ENCODE measurements around the gene KCNIP4.
A peak's percentile ranks its signal among the peaks of the same experiment; 100 is the strongest.

Gene KCNIP4

DNA sequence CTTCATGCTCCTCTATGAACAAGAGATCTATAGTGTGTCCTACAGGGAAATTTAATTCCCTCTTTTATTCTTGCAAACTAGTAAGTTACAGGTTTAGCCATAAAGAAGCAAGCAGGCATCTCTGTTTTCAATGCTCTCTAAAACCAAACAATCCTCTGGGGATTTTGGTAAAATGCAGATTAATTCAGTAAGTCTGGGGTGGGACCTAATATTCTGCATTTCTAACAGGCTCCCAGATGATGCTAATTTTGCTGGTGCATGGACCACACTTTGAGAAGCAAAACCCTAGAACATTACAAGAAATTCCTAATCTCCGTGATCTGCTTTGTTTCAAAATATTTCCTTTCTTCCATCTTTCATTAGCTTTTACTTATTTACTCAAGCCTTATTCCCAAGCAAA, 903.5 kb downstream of the KCNIP4 start:
- no peak for DNase-seq (ENCODE audit: low spot score)

DNA sequence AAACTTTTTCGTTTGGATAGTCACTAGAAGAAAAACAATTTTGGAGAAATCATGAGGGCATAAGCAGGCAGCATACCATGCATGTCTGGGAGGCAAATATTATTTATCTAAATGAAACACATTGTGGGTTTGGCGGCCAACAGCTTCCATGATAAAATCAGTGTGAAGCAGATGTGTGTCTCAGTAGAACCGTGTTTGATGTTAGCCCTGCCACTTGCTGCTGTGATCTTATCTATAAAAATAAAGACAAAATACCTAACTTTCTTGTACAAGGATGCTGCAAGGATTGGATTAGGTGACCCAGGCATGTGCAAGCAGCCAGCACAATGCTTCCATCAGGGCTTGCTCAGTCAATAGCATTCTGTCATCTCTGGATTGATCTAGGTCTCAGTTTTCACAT, 906.9 kb downstream of the KCNIP4 start:
- DNase-seq (ENCODE audit: low spot score), result no peak

DNA sequence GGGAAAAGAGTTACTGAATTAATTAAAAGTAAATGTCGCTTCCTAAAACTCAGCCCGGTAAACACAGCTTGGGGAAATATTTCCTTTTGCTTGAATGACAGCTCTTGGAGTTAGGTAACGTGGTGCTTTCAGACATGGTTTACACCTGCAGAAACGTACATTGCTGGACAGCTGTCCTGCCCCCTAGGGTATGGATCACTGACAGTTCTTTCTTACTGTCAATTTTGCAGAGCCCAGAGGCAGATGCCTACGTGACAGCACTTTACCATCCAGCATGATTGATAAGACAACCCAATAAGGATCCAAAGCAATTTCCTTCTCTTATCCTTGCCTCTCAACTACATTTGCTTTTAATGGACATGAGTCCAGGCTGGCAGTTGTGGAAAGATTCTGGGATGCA, 913.8 kb downstream of the KCNIP4 start:
- no peak for DNase-seq (ENCODE audit: low spot score)

- no peak for DNase-seq (ENCODE audit: low spot score)
These were observed 916.4 kb downstream of the KCNIP4 start for GRCh38 chr4:21032089-21032645.

DNA sequence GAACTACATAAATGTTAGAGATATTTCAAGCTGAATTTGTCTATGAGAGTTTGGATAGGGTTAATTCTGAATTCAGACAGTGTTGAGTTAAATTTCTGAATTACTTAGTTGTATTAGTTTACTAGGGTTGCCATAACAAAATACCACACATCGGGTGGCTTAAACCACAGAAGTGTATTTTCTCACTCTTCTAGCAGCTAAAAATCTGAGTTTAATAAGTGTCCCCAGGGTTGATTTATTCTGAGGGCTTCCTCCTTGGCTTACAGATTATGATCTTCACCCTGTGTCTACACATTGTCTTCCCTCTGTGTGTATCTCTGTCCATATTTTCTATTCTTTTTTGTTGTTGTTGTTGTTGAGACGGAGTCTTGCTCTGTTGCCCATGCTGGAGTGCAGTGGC, 929.8 kb downstream of the KCNIP4 start:
- no peak for DNase-seq (ENCODE audit: low spot score)

DNA sequence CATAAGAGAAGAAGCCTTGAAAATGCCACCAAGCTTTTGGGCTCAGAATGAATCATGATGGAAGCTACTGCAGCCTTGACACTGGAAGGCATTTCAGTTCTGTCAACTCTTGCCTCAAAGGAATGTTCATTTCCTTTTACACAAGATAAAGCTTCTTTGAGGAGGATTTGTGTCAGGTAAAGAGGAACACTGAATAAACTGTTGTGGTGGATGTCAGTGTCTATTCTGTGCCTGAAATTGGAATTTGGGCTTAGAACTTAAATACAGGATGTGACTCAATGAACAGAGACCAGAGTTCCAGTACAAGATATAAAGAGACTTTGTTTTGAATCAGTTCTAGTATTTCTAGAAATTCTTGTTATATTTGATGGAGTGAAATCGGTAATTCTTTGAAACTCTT, 935.1 kb downstream of the KCNIP4 start:
- DNase-seq (ENCODE audit: low spot score), result no peak

DNA sequence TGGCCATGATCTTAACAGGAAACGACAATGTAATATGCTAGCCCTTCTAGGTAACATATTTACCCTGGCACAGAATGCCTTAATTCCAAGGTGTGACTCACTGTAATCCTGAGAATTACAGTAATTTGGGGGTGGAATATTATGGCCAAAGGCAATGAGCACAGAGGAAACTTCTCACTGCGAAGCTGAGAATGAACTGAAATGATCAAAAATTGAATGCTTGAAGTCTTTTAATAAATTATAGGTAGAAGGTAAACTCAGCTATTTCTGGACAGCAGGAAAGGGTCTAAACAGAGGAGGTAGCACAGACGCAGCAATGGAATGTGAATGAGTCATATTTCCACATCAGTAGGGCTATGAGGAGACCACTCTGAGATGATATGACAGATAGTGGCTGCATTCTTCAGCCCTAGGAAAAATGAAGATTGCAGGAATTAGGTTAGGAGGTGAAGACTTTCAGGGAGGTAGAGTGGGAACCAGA, 935.7 kb downstream of the KCNIP4 start:
- DNase-seq (ENCODE audit: low spot score), result no peak

DNA sequence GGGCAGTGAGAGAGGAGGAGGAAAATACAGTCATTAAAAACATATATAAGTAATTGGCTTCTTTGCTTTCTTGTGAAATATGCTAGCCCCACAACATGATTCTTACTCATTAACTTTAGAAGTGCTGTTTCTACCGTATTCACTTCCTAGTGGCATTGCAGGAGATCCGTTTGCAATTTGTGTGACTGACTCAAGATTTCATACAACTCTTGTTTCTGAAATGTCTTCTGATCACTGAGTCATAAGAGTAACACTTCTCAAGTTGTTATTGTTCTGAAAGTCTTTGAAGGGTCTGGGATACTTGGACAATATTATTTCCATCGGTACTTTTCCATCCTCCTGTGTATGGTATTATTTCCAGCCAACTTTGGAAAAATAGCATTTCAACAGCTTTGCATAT, 937.5 kb downstream of the KCNIP4 start:
- DNase-seq (ENCODE audit: low spot score), result no peak

GRCh38 chr4:21009956-21010355, 938.6 kb downstream of the KCNIP4 start:
- DNase-seq (ENCODE audit: low spot score), result no peak

- no peak for DNase-seq (ENCODE audit: low spot score)
These were observed 942.9 kb downstream of the KCNIP4 start for GRCh38 chr4:21005647-21006046.

GRCh38 chr4:21002976-21003375, 945.6 kb downstream of the KCNIP4 start:
- DNase-seq (ENCODE audit: low spot score), result no peak

DNA sequence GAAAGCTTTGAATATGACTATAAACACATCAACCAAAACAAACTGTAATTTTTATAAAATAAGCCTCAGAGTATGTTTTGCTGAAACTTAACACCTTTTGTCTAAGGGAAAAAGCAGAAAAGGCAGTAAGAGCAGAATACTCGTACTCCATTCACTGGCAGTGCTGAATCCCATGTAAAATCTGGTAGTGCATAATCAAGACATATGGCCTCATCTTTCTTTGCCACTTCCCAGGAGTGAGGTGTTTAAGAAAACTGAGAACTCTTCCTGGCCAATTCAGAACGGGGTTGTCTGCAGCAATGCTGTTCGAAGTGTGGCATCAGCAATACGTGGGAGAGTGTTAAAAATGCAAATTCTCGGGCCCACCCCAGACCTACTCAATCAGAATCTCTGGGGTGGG, 946.3 kb downstream of the KCNIP4 start:
- no peak for DNase-seq (ENCODE audit: low spot score)

- no peak for DNase-seq (ENCODE audit: low spot score)
These were observed 947.1 kb downstream of the KCNIP4 start for GRCh38 chr4:21001490-21001889.

DNA sequence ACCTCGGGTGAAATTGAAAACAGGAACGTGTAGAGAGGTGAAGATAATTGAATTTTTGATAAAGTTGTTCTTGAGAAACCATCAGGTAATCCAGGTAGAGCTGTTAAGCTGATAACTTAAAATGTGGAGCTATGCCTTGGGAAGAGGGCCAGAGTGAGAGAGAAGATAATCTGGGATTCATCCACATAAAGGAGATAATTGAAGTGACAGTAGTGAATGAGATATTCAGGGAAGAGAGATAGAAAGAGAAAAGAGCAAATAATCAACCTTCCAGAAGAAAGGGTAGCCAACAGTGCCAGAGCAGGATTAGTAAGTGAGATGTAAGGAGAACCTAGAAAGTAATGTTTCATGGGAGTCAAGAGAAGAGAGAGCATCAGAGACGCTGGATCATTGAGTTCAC, 950.7 kb downstream of the KCNIP4 start:
- no peak for DNase-seq (ENCODE audit: low spot score)

DNA sequence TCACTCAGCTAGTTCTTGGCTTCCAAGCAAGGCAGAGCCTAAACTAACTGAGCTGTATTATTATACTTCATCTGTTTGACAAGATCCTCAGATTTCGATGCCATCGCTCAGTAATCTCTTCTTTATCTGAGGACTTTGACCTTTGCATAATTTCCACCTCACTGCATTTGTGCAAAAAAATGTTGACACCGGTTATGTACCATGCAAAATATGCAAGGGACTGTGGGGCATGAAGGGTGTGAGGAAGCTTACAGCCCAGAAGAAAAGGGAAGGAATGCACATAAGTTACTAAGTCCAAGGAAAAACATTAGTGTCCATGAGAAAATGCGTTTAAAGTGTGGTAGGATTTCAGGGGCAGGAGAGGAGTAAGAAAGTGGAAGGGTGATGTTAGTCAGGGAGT, 953.0 kb downstream of the KCNIP4 start:
- no peak for DNase-seq (ENCODE audit: low spot score)

GRCh38 chr4:20995015-20995414, 953.6 kb downstream of the KCNIP4 start:
- DNase-seq (ENCODE audit: low spot score), result no peak

DNA sequence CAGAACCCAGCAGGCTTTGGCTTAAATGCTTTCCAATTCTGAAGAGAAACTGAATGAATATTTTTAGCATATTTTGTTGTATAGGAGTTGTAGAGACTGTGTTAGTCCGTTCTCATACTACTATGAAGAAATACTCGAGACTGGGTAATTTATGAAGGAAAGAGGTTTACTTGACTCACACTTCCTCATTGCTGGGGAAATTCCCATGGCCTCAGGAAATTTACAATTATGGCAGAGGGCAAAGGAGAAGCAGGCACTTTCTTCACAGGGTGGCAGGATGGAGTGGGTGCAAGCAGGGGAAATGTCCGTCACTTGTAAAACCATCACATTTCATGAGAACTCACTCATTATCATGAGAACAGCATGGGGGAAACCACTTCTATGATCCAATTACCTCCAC, 956.6 kb downstream of the KCNIP4 start:
- DNase-seq (ENCODE audit: low spot score), result no peak

DNA sequence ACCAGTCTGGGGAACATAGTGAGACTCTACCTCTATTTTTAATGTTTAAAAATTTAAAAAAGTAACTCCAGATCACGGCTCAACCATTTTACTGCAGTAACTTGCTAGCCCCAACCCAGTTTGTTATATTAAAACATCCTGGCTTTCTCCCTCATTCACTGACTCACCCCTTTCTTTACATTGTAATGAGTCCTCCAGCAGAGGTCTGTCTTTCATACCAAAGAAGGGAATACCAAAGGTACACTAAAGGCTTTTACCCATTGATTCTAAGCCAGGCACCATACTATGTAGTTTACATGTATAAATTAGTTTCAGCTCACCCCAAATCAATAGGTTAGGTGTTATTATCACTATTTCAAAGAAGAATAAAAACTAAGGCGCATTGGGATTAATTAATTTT, 961.4 kb downstream of the KCNIP4 start:
- DNase-seq (ENCODE audit: low spot score), result no peak

DNA sequence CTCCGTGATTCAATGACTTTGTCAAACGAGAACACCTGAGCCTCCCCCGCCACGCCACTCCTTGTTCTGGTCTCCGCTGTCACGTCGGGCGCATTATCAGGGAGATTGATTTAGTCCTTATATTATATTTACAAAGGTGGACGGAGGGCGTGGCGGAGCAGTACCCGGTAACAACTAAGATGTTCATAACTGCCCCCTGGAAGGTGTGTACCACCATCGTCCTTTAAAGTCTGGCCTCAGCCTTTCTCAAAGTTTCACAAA, 964.1 kb downstream of the KCNIP4 start:
- DNase-seq (ENCODE audit: low spot score), result no peak

DNA sequence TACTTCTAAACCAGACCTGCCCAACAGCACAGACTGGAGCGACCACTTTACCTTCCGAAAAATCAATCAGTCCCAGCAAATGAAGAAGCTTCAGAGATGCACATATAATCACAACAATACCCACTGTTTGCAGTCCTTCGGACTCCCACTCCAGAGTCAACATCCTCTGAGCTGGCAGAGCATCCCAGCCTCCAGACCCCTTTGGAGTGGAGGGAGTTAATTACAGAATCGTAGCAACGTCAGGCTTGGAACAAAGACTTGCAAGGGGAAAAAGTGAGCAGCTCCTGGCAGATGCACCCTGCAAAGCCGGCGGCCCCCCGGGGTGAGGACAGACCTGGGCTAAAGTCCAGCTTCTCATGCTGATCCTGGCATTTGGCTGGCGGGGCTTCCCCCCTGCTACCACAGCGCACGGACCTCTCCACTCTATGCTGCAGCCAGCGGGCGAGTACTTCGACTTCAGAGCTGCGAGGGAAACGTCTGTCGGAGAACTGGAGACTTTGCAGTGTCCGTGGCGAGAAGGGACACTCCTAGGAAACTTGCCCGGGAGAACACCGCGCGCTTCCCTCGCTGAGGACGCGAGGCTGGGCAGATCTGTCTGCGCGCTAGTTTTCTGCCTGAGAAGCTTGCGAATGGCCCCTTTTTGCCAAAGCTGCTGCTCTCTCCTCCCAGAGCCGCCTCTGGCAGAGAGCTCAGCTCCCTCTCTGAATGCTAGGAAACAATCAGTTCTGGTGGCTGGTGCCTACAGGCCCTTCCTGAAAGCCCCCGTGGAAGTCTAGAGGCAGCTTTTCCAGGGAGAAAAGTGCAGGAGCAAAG, 964.6 kb downstream of the KCNIP4 start:
- DNase-seq (ENCODE audit: low spot score), result peak; percentile 63

GRCh38 chr4:20982544-20982943, 966.0 kb downstream of the KCNIP4 start:
- no peak for DNase-seq (ENCODE audit: low spot score)

- no peak for DNase-seq (ENCODE audit: low spot score)
These were observed 988.3 kb downstream of the KCNIP4 start for GRCh38 chr4:20960291-20960690.

- DNase-seq (ENCODE audit: low spot score), result no peak
These were observed 994.0 kb downstream of the KCNIP4 start for GRCh38 chr4:20954541-20954940.

DNA sequence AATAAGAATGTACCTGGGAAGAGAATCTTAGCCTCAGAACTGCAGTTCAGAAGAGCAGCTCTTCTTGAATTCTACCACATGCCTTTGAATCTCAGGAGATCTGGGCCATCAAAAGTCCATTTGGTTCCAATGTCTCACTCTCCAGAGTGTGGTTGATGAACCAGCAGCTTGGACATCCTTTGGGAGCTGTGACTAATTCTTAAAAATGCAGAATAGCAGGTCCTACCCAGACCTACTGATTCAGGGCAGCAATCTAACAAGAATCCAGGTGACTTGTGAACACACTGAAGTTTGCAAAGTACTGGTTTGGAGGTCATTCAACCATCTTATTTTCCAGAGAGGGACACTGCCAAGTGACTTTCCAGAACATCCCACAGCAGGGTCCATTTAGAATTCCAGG, 1003.6 kb downstream of the KCNIP4 start:
- no peak for DNase-seq (ENCODE audit: low spot score)

Measured in ecto neural progenitor cell (in vitro differentiated cells).